GM13976 (cell line): ENCODE data around the gene THSD4.

Experiments used
- DNase-seq: peaks from one replicate; pipeline ENCODE4 v3.0.0; 2012; ENCODE audit warnings: low spot score
- CTCF ChIP-seq: IDR thresholded peaks from 2 replicates; pipeline ENCODE4 v1.5.1; 2012; ENCODE audit warnings: borderline replicate concordance, mild to moderate bottlenecking; ENCODE audit not compliant: insufficient read depth; ENCODE audit errors: extremely low read depth, missing control alignments, control extremely low read depth
- in situ Hi-C: fragments of 300-500 bp; cut with MboI; formaldehyde crosslinking; loops from one replicate; pipeline ENCODE4 v1.12.0; 2022; ENCODE audit warnings: low sequenced_read_pairs, mixed read lengths, inconsistent platforms; ENCODE audit not compliant: unreplicated experiment

THSD4 gene

DNA sequence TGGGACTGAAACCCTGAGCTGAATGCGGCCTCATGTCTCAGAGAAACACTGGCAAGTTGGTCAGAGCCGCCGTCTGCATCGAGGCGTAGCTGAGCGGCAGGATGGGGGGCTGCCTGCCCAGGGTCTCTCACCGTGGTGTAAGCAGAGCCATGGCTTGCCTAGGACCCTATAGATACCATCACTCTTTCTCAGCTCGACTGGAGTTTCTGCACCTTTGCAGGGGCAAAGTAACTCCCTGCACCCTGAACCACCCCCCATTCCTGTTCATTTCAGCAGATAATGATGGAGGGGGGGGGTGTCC lies 666.6 kb downstream of the THSD4 start:
- no peak for TF ChIP-seq CTCF
- no peak for DNase-seq
- in situ Hi-C loops, result no loop called here

DNA sequence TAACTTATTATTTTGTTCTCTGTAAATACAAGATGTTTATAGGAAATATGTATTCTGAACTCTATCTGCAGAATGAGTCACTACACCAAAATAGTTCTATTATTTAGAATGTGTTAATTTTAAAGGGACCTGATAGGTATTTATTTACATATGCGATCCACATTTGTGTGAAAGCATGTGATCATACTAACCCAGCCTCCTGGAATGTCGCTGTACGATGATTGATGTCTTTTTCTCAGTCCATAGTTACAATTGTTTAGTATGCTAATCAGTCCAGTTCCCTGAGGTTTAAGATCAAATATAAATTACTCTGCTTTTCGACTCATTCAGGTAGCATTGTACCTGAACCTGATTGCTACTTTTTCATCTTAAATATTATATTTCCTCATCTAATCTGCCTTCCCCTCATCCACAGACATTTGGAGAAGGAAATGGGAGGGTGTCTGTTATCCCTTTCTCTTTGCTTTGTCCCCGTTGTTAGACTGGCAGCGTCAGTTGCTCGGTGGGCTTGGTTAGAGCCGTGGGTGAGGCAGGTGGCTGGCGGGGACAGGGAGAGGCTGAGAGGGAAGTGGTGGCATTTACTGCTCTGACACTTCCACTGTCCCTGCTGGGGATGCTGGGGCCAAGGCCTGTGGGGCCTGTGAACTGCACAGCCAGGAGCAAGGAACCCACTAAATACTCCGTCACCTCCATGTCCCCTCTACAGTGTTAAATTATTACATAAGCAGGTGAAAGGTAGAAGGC lies 667.3 kb downstream of the THSD4 start:
- no peak for DNase-seq
- in situ Hi-C loops, result no loop called here
- TF ChIP-seq CTCF, result no peak

DNA sequence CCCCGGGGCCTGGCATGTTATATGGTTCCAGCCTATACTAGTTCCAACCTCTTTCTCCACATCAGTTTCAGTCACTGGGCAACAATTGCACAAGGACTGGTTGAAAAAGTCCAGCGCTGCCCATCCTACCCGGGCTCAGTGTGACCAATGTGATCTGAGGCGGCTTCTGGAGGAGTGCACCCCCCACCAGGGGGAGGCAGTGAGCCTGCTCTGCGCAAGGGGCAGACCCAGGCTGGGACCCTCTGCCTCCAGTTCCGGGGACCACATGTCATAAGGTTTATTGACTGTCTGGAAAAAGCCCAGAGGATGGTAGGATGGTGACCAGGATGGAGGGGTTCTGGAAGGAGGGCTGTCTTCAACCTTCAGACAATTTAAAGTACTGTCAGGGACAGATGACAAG lies 669.4 kb downstream of the THSD4 start:
- TF ChIP-seq CTCF, result peak; percentile 31
- DNase-seq, result no peak
- in situ Hi-C loops, result no loop called here

DNA sequence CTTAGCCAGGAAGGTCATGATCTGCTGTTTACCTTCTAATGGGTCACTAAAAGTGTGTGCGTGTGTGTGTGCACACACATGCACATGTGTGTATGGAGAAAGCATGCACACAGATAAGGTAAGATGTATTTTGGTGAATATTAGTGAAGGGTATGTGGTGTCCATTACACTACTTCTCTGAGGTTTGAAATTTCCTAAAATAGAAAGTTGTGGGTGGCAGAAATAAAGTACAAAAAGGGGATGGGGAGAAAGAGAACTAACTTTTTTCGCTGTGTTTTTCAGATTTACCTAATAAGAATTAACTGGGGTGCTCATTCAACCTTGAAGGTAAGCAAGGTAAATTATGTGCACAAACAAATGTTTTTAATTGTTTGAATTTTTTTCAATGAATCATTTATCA lies 670.7 kb downstream of the THSD4 start:
- TF ChIP-seq CTCF, result no peak
- DNase-seq, result no peak
- in situ Hi-C loops, result no loop called here

- in situ Hi-C loops, result no loop called here
- no peak for TF ChIP-seq CTCF
- no peak for DNase-seq
Observed at GRCh38 chr15:71786673-71787072, 671.4 kb downstream of the THSD4 start.

DNA sequence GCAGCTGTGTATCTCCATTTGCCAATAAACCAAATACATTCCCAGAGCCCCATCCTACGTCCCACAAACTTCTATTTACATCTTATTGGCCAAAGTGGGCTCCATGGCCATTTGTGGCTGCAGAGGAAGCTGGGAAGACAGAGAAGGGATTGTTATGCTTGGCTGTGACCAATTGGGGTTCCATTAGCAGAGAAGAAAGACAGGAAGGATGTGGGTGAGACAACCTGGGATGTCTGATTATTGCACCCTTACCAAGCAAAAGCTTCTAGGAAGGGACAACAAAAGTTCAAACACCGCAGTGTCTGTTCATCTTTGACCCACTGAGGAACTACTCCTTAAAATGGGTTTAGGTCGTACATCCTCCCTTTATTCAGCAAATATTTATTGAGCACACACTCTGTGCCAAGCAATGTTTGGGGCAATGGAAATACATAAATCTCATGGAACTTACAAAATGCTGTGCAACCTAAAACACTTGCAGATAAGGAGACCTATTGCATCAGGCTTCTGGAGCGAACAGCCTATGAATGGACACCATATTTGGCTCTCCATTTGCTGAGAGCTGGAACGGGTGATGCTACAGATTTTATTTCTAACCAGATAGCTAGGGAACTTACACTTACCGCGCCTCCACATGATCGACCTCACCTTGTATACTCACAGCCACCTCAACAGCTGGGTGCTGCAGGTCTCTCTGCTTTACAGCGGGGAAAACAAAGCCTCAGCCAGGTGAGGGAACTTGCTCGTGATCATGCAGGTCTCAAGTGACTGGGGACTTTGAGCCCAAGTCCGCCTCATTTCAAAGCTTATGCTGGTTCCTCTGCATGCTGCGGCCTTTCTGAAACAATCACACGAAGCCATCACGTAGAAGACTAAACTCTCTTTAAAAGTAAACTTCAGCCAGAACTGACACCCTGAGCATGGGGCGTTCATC lies 673.6 kb downstream of the THSD4 start:
- in situ Hi-C loops, result no loop called here
- TF ChIP-seq CTCF, result no peak

More for the DNA sequence above, 673.6 kb downstream of the THSD4 start:
- DNase-seq, result no peak
